Right ventricle myocardium superior (tissue), 1 donor: ENCODE measurements around the gene SPATA3. TPM values are rescaled to one million over a fixed set of nuclear protein-coding genes. Genes with fewer than 3 reads are reported as not detected.
"Not testable (repeated sequence)": the region's sequence is repeated elsewhere in the genome, so short reads cannot be mapped to it uniquely, and the experiment has no call there.

Source experiments
- ATAC-seq: fragments of 200-7000 bp; cut with Tn5 transposase; one replicate; pipeline ENCODE4 v1.9.1; 2020; ENCODE audit warnings: mild to moderate bottlenecking; ENCODE audit not compliant: poor library complexity
- DNase-seq: peaks from one replicate; pipeline ENCODE4 v3.0.0-alpha.2; 2020
- intact Hi-C: fragments of 100-400 bp; cut with DNase I; formaldehyde crosslinking; loops from one replicate; pipeline ENCODE4 v1.11.2; 2022
- total RNA-seq: library from RNA; stranded (reverse); fragmentation: NEBNext Ultra II Directional; extraction: Animal tissue kit (Norgen Biotek cat#: 25700); gene quantifications from one replicate; pipeline ENCODE4 v1.2.1, GENCODE V29; 2021
- donor health status: DM: no; HTN: yes; CAD: no; lungs with severe emphysema.

SPATA3 gene
- total RNA-seq, 1 donor from 2014 or later = not detected

- intact Hi-C loops = loop anchor here (2.0 kb wide), 2 partner anchors 85 to 163 kb away; no protein-coding TSS in a partner anchor
- DNase-seq (peak; percentile 86), ATAC-seq (peak; percentile 93)
Measured at GRCh38 chr2:230987137-230988020, 8.5 kb upstream of the SPATA3 start.

GRCh38 chr2:230989731-230990130 lies 6.2 kb upstream of the SPATA3 start:
- ATAC-seq = no peak
- no peak for DNase-seq
- intact Hi-C loops = no loop called here

- intact Hi-C loops = no loop called here
Measured at GRCh38 chr2:230990131-230990898, 5.6 kb upstream of the SPATA3 start.

GRCh38 chr2:230990899-230991150 lies 5.1 kb upstream of the SPATA3 start:
- intact Hi-C loops = no loop called here
- ATAC-seq = no peak
- no peak for DNase-seq

More at GRCh38 chr2:230990131-230990898, 5.6 kb upstream of the SPATA3 start:
- ATAC-seq (no peak), DNase-seq (no peak)

GRCh38 chr2:230991598-230991997 lies 4.3 kb upstream of the SPATA3 start:
- intact Hi-C loops = no loop called here
- ATAC-seq (no peak), DNase-seq (no peak)

- DNase-seq (no peak), ATAC-seq (no peak)
- intact Hi-C loops = no loop called here
Measured at GRCh38 chr2:230996661-230997060, 740 bp downstream of the SPATA3 start.

- ATAC-seq (no peak), DNase-seq (no peak)
- intact Hi-C loops = no loop called here
Measured at GRCh38 chr2:230998882-230999281, 3.0 kb downstream of the SPATA3 start.

- DNase-seq = no peak
- ATAC-seq = no peak
- intact Hi-C loops = no loop called here
Measured at GRCh38 chr2:230999477-230999876, 3.6 kb downstream of the SPATA3 start.

- DNase-seq = no peak
- intact Hi-C loops = no loop called here
Measured at GRCh38 chr2:231000211-231000904, 4.4 kb downstream of the SPATA3 start.

GRCh38 chr2:231001036-231001435 lies 5.1 kb downstream of the SPATA3 start:
- ATAC-seq = no peak
- intact Hi-C loops = no loop called here

More at GRCh38 chr2:231000211-231000904, 4.4 kb downstream of the SPATA3 start:
- no peak for ATAC-seq

GRCh38 chr2:231001921-231002320 lies 6.0 kb downstream of the SPATA3 start:
- DNase-seq (no peak), ATAC-seq (no peak)
- intact Hi-C loops = no loop called here

More at GRCh38 chr2:231001036-231001435, 5.1 kb downstream of the SPATA3 start:
- no peak for DNase-seq

- intact Hi-C loops = no loop called here
- no peak for ATAC-seq
- DNase-seq = no peak
Measured at GRCh38 chr2:231002641-231003040, 6.7 kb downstream of the SPATA3 start.

GRCh38 chr2:231003186-231003585 lies 7.3 kb downstream of the SPATA3 start:
- ATAC-seq (no peak), DNase-seq (no peak)
- intact Hi-C loops = no loop called here

- DNase-seq, intact Hi-C loops, ATAC-seq: not testable (repeated sequence)
Measured at GRCh38 chr2:231004930-231005329, 9.0 kb downstream of the SPATA3 start.

- no peak for ATAC-seq
- intact Hi-C loops = no loop called here
- DNase-seq = no peak
Measured at GRCh38 chr2:231007286-231008098, 11.6 kb downstream of the SPATA3 start.

- no peak for DNase-seq
- no peak for ATAC-seq
- intact Hi-C loops = no loop called here
Measured at GRCh38 chr2:231008131-231008530, 12.2 kb downstream of the SPATA3 start.

GRCh38 chr2:231009236-231009919 lies 13.5 kb downstream of the SPATA3 start:
- intact Hi-C loops = no loop called here
- no peak for DNase-seq
- no peak for ATAC-seq

- DNase-seq = no peak
- ATAC-seq = no peak
- intact Hi-C loops = no loop called here
Measured at GRCh38 chr2:231010201-231010730, 14.3 kb downstream of the SPATA3 start.
